IMR-90 (cell line): ENCODE results near the gene ETS1. TPM values are rescaled to one million over a fixed set of nuclear protein-coding genes. Genes with fewer than 3 reads are reported as not detected.

Experiments used
- ATAC-seq: fragments of 200-7000 bp; cut with Tn5 transposase; 2 replicates; pipeline ENCODE4 v1.9.1; 2020; ENCODE audit warnings: low read depth, mild to moderate bottlenecking, moderate library complexity
- BruUV-seq: library from RNA; stranded (reverse); fragments of 400-500 nt; replicated peaks from 2 replicates; lab custom pipeline; 2021; lab: Mats Ljungman, UMichigan
- CTCF ChIA-PET: fragments of 300-600 bp; formaldehyde crosslinking; extraction: SDS; loops from one replicate; lab custom pipeline; 2021; ENCODE audit warnings: antibody characterized with exemption; lab: Yijun Ruan, JAX
- POLR2A ChIA-PET: fragments of 300-600 bp; sonication (Branson Sonifier 250); formaldehyde crosslinking; loops from one replicate; lab custom pipeline; 2022; ENCODE audit warnings: antibody characterized with exemption; ENCODE audit not compliant: unreplicated experiment; lab: Charles Lee
- DNase-seq: peaks from one replicate; pipeline ENCODE4 v3.0.0; 2013
- H2AFZ ChIP-seq: replicated peaks from 2 replicates; pipeline ENCODE3; 2013; ENCODE audit warnings: low read length, mild to moderate bottlenecking; ENCODE audit not compliant: poor library complexity
- H2AK5ac ChIP-seq: 2 replicates; pipeline ENCODE4 v1.6.1; 2013; ENCODE audit warnings: low read depth, low read length, inconsistent platforms
- H2AK9ac ChIP-seq: replicated peaks from 2 replicates; pipeline ENCODE3; 2013; ENCODE audit warnings: mild to moderate bottlenecking, low read depth, low read length, moderate library complexity; ENCODE audit not compliant: poor library complexity
- H2BK120ac ChIP-seq: 2 replicates; pipeline ENCODE4 v1.6.1; 2013; ENCODE audit warnings: low read depth, low read length, inconsistent platforms
- H2BK15ac ChIP-seq: 3 replicates; pipeline ENCODE4 v1.6.1; 2013; ENCODE audit warnings: low read depth, low read length, inconsistent platforms
- H2BK20ac ChIP-seq: 2 replicates; pipeline ENCODE4 v1.6.1; 2013; ENCODE audit warnings: low read depth, mild to moderate bottlenecking, inconsistent platforms, low read length, moderate library complexity
- H2BK5ac ChIP-seq: 2 replicates; pipeline ENCODE4 v1.6.1; 2013; ENCODE audit warnings: mild to moderate bottlenecking, low read depth, low read length, inconsistent platforms; ENCODE audit not compliant: poor library complexity, severe bottlenecking
- H3K14ac ChIP-seq: replicated peaks from 2 replicates; pipeline ENCODE4 v1.6.1; 2013; ENCODE audit warnings: low read depth, low read length, inconsistent platforms
- H3K18ac ChIP-seq: 2 replicates; pipeline ENCODE4 v1.6.1; 2013; ENCODE audit warnings: low read depth, low read length, control low read depth
- H3K23ac ChIP-seq: 2 replicates; pipeline ENCODE4 v1.6.1; 2013; ENCODE audit warnings: low read depth, low read length, inconsistent platforms
- H3K27ac ChIP-seq: 2 replicates; pipeline ENCODE4 v1.5.1; 2013; ENCODE audit warnings: mild to moderate bottlenecking, control low read depth, low read length; ENCODE audit not compliant: insufficient read depth
- H3K27me3 ChIP-seq: 2 replicates; pipeline ENCODE4 v1.6.1; 2013; ENCODE audit warnings: low read length; ENCODE audit not compliant: control insufficient read depth, insufficient read depth
- H3K36me3 ChIP-seq: 2 replicates; pipeline ENCODE4 v1.6.1; 2013; ENCODE audit warnings: low read length, mixed read lengths; ENCODE audit not compliant: control insufficient read depth, insufficient read depth
- H3K4ac ChIP-seq: 2 replicates; pipeline ENCODE4 v1.6.1; 2013; ENCODE audit warnings: low read depth, low read length, inconsistent platforms
- H3K4me1 ChIP-seq: 2 replicates; pipeline ENCODE4 v1.6.1; 2013; ENCODE audit warnings: low read length, mixed read lengths; ENCODE audit not compliant: control insufficient read depth, insufficient read depth
- H3K4me2 ChIP-seq: 2 replicates; pipeline ENCODE4 v1.6.1; 2013; ENCODE audit warnings: low read depth, mild to moderate bottlenecking, control low read depth, low read length, moderate library complexity
- H3K4me3 ChIP-seq: 2 replicates; pipeline ENCODE4 v1.5.1; 2013; ENCODE audit warnings: low read depth, mild to moderate bottlenecking, control low read depth, low read length, moderate library complexity; ENCODE audit not compliant: insufficient read depth
- H3K56ac ChIP-seq: 2 replicates; pipeline ENCODE4 v1.6.1; 2013; ENCODE audit warnings: low read length, inconsistent platforms; ENCODE audit not compliant: insufficient read depth; ENCODE audit errors: extremely low read depth
- H3K79me1 ChIP-seq, 2 experiments: 2 replicates each; pipeline ENCODE4 v1.6.1; 2013; ENCODE audit warnings: low read length in 2 of 2, inconsistent platforms in 1 of 2, low read depth in 1 of 2
- H3K9ac ChIP-seq: 2 replicates; pipeline ENCODE4 v1.6.1; 2013; ENCODE audit warnings: low read depth, low read length, control low read depth
- H3K9me1 ChIP-seq: 2 replicates; pipeline ENCODE4 v1.6.1; 2013; ENCODE audit warnings: low read length, inconsistent platforms; ENCODE audit not compliant: insufficient read depth
- H3K9me3 ChIP-seq: 2 replicates; pipeline ENCODE4 v1.6.1; 2013; ENCODE audit warnings: low read length; ENCODE audit not compliant: control insufficient read depth, insufficient read depth
- H4K20me1 ChIP-seq: 2 replicates; pipeline ENCODE4 v1.6.1; 2013; ENCODE audit warnings: low read length, inconsistent platforms; ENCODE audit not compliant: insufficient read depth
- H4K5ac ChIP-seq: 2 replicates; pipeline ENCODE4 v1.6.1; 2013; ENCODE audit warnings: mild to moderate bottlenecking, low read depth, low read length, control low read depth
- H4K8ac ChIP-seq, 2 experiments: 2 replicates each; pipeline ENCODE4 v1.6.1; 2013; ENCODE audit warnings: low read depth in 2 of 2, low read length in 2 of 2, control low read depth in 1 of 2, inconsistent platforms in 1 of 2
- H4K91ac ChIP-seq: 2 replicates; pipeline ENCODE4 v1.6.1; 2013; ENCODE audit warnings: low read depth, low read length, inconsistent platforms; ENCODE audit not compliant: insufficient read depth
- CEBPB ChIP-seq: IDR thresholded peaks from 2 replicates; pipeline ENCODE4 v1.6.1; 2012; ENCODE audit warnings: low read depth, low read length, improper control_type of control experiment
- CHD1 ChIP-seq: IDR thresholded peaks from 2 replicates; pipeline ENCODE4 v1.6.1; 2012; ENCODE audit warnings: low read depth, low read length, improper control_type of control experiment
- CTCF ChIP-seq: conservative IDR thresholded peaks from 2 replicates; pipeline ENCODE4 v1.5.1; 2012; ENCODE audit warnings: mild to moderate bottlenecking, low read depth, low read length, improper control_type of control experiment
- ELK1 ChIP-seq: fragments of 150-350 bp; IDR thresholded peaks from 2 replicates; pipeline ENCODE4 v1.6.1; 2016; ENCODE audit warnings: low read depth, mild to moderate bottlenecking, low read length, moderate library complexity, borderline replicate concordance
- FOS ChIP-seq: fragments of 150-350 bp; IDR thresholded peaks from 2 replicates; pipeline ENCODE4 v1.6.1; 2016; ENCODE audit warnings: low read depth, low read length
- MAFK ChIP-seq: IDR thresholded peaks from 2 replicates; pipeline ENCODE4 v1.6.1; 2012; ENCODE audit warnings: low read depth, low read length, improper control_type of control experiment
- MAZ ChIP-seq: IDR thresholded peaks from 2 replicates; pipeline ENCODE4 v1.6.1; 2012; ENCODE audit warnings: low read depth, mild to moderate bottlenecking, low read length, improper control_type of control experiment, moderate library complexity, borderline replicate concordance
- MXI1 ChIP-seq: IDR thresholded peaks from 2 replicates; pipeline ENCODE4 v1.6.1; 2012; ENCODE audit warnings: low read depth, mild to moderate bottlenecking, low read length, moderate library complexity, borderline replicate concordance
- NFE2L2 ChIP-seq: fragments of 150-350 bp; IDR thresholded peaks from 2 replicates; pipeline ENCODE4 v1.6.1; 2016; ENCODE audit warnings: low read depth, mild to moderate bottlenecking, low read length
- RAD21 ChIP-seq: IDR thresholded peaks from 2 replicates; pipeline ENCODE4 v1.6.1; 2012; ENCODE audit warnings: low read length, improper control_type of control experiment
- RCOR1 ChIP-seq: IDR thresholded peaks from 2 replicates; pipeline ENCODE4 v1.6.1; 2012; ENCODE audit warnings: mild to moderate bottlenecking, low read length, improper control_type of control experiment; ENCODE audit not compliant: insufficient replicate concordance
- SMC3 ChIP-seq: fragments of 150-350 bp; IDR thresholded peaks from 2 replicates; pipeline ENCODE4 v1.6.1; 2016; ENCODE audit warnings: low read depth, mild to moderate bottlenecking, antibody characterized with exemption, low read length, moderate library complexity
- USF2 ChIP-seq: fragments of 150-350 bp; IDR thresholded peaks from 2 replicates; pipeline ENCODE4 v1.6.1; 2017; ENCODE audit warnings: mild to moderate bottlenecking, antibody characterized with exemption, low read length, low read depth
- WGBS, 2 experiments: methylation state at CpG; one replicate each; pipeline versions ENCODE4 v1.1.5 to v1.1.7; 2013; ENCODE audit warnings: missing lambda C conversion rate in 2 of 2; ENCODE audit not compliant: insufficient read length in 1 of 2; ENCODE audit errors: extremely low coverage in 2 of 2; 5-methylcytosine and 5-hydroxymethylcytosine counted together
- dilution Hi-C: fragments of 300-500 bp; cut with HindIII; formaldehyde crosslinking; loops from one replicate; pipeline ENCODE4 v1.14.3; 2018; ENCODE audit warnings: low sequenced_read_pairs; ENCODE audit not compliant: unreplicated experiment
- in situ Hi-C: fragments of 300-500 bp; cut with MboI; formaldehyde crosslinking; loops from 3 replicates; pipeline ENCODE4 v1.14.3; 2019; ENCODE audit warnings: low sequenced_read_pairs, inconsistent platforms, mixed read lengths
- intact Hi-C: fragments of 100-400 bp; cut with micrococcal nuclease; formaldehyde crosslinking; loops from 2 replicates; pipeline ENCODE4 v1.10.0; 2022
- polyA plus RNA-seq, 3 experiments: library from polyadenylated mRNA; depleted of rRNA; stranded (reverse); fragments of >200 nt; gene quantifications; 2 replicates each; pipeline ENCODE4 v1.2.3, GENCODE V29; 2012; ENCODE audit warnings: low replicate concordance in 1 of 3
- total RNA-seq: library from RNA; depleted of rRNA; stranded (reverse); fragments of >200 nt; gene quantifications from 2 replicates; pipeline ENCODE4 v1.2.3, GENCODE V29; 2012

ETS1 gene
- total and polyA plus RNA-seq, 2 of the 4 experiments (the other 2 are of a cell fraction): 41.2 to 56.3 TPM

- peak overlapping the region; percentile 88 for H2AK5ac ChIP-seq
- no peaks in the 10 kb centered on the region for H3K9me3 ChIP-seq
- no peak for TF ChIP-seq FOS
- no peak for TF ChIP-seq USF2
- no peak for TF ChIP-seq MAZ
- TF ChIP-seq CEBPB: no peak
- no peak for TF ChIP-seq RAD21
- no peak for TF ChIP-seq NFE2L2
- no peak for TF ChIP-seq CHD1
- TF ChIP-seq MAFK: no peak
- TF ChIP-seq MXI1: no peak
- TF ChIP-seq SMC3: no peak
- TF ChIP-seq CTCF: no peak
- no peak for TF ChIP-seq RCOR1
- TF ChIP-seq ELK1: no peak
- peak overlapping the region; percentile 58 for H3K4ac ChIP-seq
- H2BK5ac ChIP-seq: peak overlapping the region; percentile 71
- peaks cover 31% of the 10 kb centered on the region for H3K4me1 ChIP-seq
- H3K9me1 ChIP-seq: peaks cover 41% of the 10 kb centered on the region
- ChIA-PET POLR2A (no interaction called here), CTCF (interaction anchor here (1.1 kb wide), 1 partner anchor 10 kb away, joined by 3 read pairs; no protein-coding TSS in a partner anchor)
- H3K36me3 ChIP-seq: peaks cover 27% of the 10 kb centered on the region
- ATAC-seq: peak; percentile 7; the same call in 1 of the 2 replicates
- peak overlapping the region; percentile 3; the same call in 1 of the 2 replicates for H3K23ac ChIP-seq
- H3K9ac ChIP-seq: peak overlapping the region; percentile 4; the same call in 1 of the 2 replicates
- H3K4me2 ChIP-seq: peak overlapping the region; percentile 23; the same call in 1 of the 2 replicates
- peak overlapping the region; percentile 41 for H2BK120ac ChIP-seq
- no peak overlapping the region for H3K4me3 ChIP-seq
- intact Hi-C loops: no loop called here
- H3K27ac ChIP-seq: peak overlapping the region; percentile 36
- dilution Hi-C loops: no loop called here
- H3K27me3 ChIP-seq: no peaks in the 10 kb centered on the region
- peak overlapping the region; percentile 9; the same call in 1 of the 2 replicates for H4K91ac ChIP-seq
- peak overlapping the region; percentile 33; the same call in 1 of the 2 replicates for H4K5ac ChIP-seq
- peak overlapping the region; percentile 70 for H3K14ac ChIP-seq
- no CpG with 5 or more reads among the region's 1 CpG for whole genome bisulfite sequencing, 2 experiments
- peak overlapping the region; percentile 19; the same call in 1 of the 2 replicates for H3K56ac ChIP-seq
- H4K8ac ChIP-seq: peak overlapping the region in 1 of 2 experiments; percentile 37; a peak in 2 of 4 replicates
- peaks cover 40% of the 10 kb centered on the region for H4K20me1 ChIP-seq
- peaks cover 49 to 87% of the 10 kb centered on the region in 2 experiments for H3K79me1 ChIP-seq
- H2BK20ac ChIP-seq: peak overlapping the region; percentile 79
- no TSS peak for BruUV-seq
- peak overlapping the region; percentile 13; the same call in 1 of the 3 replicates for H2BK15ac ChIP-seq
- in situ Hi-C loops: no loop called here
- DNase-seq: no peak
- no peak overlapping the region for H2AFZ ChIP-seq
- peak overlapping the region; percentile 70 for H3K18ac ChIP-seq
- no peak overlapping the region for H2AK9ac ChIP-seq
These were observed 119.2 kb downstream of the ETS1 start for GRCh38 chr11:128468111-128468510.
